OCI-LY3 (cell line): ENCODE results near the gene TPD52L2.
A peak's percentile ranks its signal among the peaks of the same experiment; 100 is the strongest.

Experiments
- EZH2phosphoT487 ChIP-seq: fragments of 200-600 bp; shearing (Covaris generic); IDR thresholded peaks from 2 replicates; pipeline ENCODE4 v1.6.1; 2018; ENCODE audit warnings: antibody characterized with exemption, mixed run types, low read depth
- TF ChIP-seq, protein P1 (sequence below): fragments of 200-600, 300-600 bp; sonication (generic); IDR thresholded peaks from 2 replicates; pipeline ENCODE4 v1.5.1; 2014; ENCODE audit warnings: antibody characterized with exemption, low read length, low read depth

DNA sequence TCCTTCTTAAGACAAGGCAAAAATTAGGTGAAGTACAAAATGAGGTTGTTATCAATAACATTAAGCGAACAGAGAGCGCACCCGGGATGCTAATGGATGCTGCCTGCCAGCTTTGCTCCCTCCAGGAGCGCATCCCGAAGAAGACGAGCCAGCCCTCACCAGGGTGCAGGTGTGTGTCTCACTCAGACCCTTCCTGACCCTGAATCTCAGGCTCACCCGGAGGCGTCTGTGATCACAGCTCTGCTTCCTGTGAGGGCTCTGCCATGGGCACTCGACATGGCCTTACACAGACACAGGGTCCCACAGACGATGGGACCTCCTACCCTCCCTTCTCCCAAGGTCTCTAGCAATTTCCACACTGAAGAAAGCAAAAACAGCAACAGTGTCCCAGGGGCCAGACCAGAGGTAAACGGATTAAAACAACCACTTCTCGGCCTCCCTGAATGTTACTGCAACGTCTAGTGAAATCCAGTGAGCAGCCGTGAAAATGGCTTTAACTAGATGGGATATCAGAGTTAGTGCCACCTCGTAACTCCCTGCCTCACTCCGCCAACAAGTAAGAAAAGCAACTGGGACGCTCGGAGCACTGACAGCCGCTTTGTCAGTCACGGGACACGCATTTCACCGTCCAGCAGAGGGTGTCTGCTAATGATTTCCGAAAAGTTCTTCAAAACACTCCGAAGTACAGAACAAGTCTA lies 45.7 kb upstream of the TPD52L2 start:
- TF ChIP-seq, protein P1, sequence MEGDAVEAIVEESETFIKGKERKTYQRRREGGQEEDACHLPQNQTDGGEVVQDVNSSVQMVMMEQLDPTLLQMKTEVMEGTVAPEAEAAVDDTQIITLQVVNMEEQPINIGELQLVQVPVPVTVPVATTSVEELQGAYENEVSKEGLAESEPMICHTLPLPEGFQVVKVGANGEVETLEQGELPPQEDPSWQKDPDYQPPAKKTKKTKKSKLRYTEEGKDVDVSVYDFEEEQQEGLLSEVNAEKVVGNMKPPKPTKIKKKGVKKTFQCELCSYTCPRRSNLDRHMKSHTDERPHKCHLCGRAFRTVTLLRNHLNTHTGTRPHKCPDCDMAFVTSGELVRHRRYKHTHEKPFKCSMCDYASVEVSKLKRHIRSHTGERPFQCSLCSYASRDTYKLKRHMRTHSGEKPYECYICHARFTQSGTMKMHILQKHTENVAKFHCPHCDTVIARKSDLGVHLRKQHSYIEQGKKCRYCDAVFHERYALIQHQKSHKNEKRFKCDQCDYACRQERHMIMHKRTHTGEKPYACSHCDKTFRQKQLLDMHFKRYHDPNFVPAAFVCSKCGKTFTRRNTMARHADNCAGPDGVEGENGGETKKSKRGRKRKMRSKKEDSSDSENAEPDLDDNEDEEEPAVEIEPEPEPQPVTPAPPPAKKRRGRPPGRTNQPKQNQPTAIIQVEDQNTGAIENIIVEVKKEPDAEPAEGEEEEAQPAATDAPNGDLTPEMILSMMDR: peak; percentile 52
- TF ChIP-seq EZH2phosphoT487: no peak
